HL-60 (cell line): ENCODE measurements around the gene SPON1.

Experiments
- DNase-seq, 2 experiments: peaks; one replicate each; pipeline ENCODE4 v3.0.0-alpha.2; 2010 to 2020; ENCODE audit warnings: low read depth in 1 of 2, low spot score in 1 of 2
- H3K27ac ChIP-seq: fragments of 250-450 bp; sonication (Bioruptor Pico); replicated peaks from 2 replicates; pipeline ENCODE4 v1.5.1; 2020; ENCODE audit warnings: mild to moderate bottlenecking, moderate library complexity
- H3K27me3 ChIP-seq: fragments of 250-450 bp; sonication (Bioruptor Pico); 2 replicates; pipeline ENCODE4 v1.5.1; 2021; ENCODE audit warnings: mild to moderate bottlenecking, moderate library complexity; ENCODE audit not compliant: insufficient read depth, poor library complexity, severe bottlenecking
- H3K4me3 ChIP-seq: replicated peaks from 2 replicates; pipeline ENCODE4 v1.5.1; 2011; ENCODE audit warnings: mild to moderate bottlenecking, control low read depth, low read length; ENCODE audit not compliant: insufficient read depth
- CTCF ChIP-seq: IDR thresholded peaks from one replicate; pipeline ENCODE4 v1.5.1; 2011; ENCODE audit warnings: low read length, control low read depth, inconsistent platforms; ENCODE audit not compliant: insufficient read depth
- GABPA ChIP-seq: IDR thresholded peaks from 2 replicates; pipeline ENCODE4 v1.6.1; 2012; ENCODE audit warnings: low read depth
- POLR2AphosphoS5 ChIP-seq: IDR thresholded peaks from 2 replicates; pipeline ENCODE4 v1.6.1; 2012; ENCODE audit warnings: low read depth
- REST ChIP-seq: IDR thresholded peaks from 2 replicates; pipeline ENCODE4 v1.6.1; 2012; ENCODE audit warnings: low read depth; ENCODE audit not compliant: insufficient replicate concordance
- SPI1 ChIP-seq: IDR thresholded peaks from 2 replicates; pipeline ENCODE4 v1.6.1; 2012; ENCODE audit warnings: low read depth, mild to moderate bottlenecking, borderline replicate concordance

SPON1 gene

GRCh38 chr11:13997881-13998280, 35.4 kb downstream of the SPON1 start:
- DNase-seq, result no peak
- no peak overlapping the region for H3K4me3 ChIP-seq
- no peak overlapping the region for H3K27ac ChIP-seq
- no peak for TF ChIP-seq SPI1
- TF ChIP-seq GABPA, result no peak
- no peak for TF ChIP-seq POLR2AphosphoS5
- H3K27me3 ChIP-seq, result peaks cover 4% of the 10 kb centered on the region

GRCh38 chr11:13999704-14000103, 37.2 kb downstream of the SPON1 start:
- TF ChIP-seq CTCF (no peak), GABPA (no peak), SPI1 (no peak), POLR2AphosphoS5 (no peak), REST (no peak)

GRCh38 chr11:14001597-14001996, 39.1 kb downstream of the SPON1 start:
- TF ChIP-seq REST (no peak), POLR2AphosphoS5 (no peak), CTCF (no peak), GABPA (no peak), SPI1 (no peak)
- DNase-seq, result no peak
- Histone ChIP-seq H3K27me3 (no peaks in the 10 kb centered on the region), H3K4me3 (no peak overlapping the region), H3K27ac (no peak overlapping the region)

More at GRCh38 chr11:13999704-14000103, 37.2 kb downstream of the SPON1 start:
- no peak for DNase-seq
- Histone ChIP-seq H3K4me3 (no peak overlapping the region), H3K27me3 (no peaks in the 10 kb centered on the region), H3K27ac (no peak overlapping the region)

- Histone ChIP-seq H3K27me3 (no peaks in the 10 kb centered on the region), H3K27ac (no peak overlapping the region), H3K4me3 (no peak overlapping the region)
- TF ChIP-seq POLR2AphosphoS5 (no peak), SPI1 (no peak), REST (no peak), CTCF (no peak), GABPA (no peak)
- DNase-seq, result no peak
Observed at GRCh38 chr11:14007566-14007965, 45.0 kb downstream of the SPON1 start.
